Measurements from ENCODE around the gene KRTAP6-1.

- TF ChIP-seq CTCF (conservative IDR thresholded peaks at IDR 0.05; ENCODE audit: low read length): no peak
- TF ChIP-seq EZH2phosphoT487 (IDR thresholded peaks at IDR 0.05; ENCODE audit: borderline replicate concordance): no peak
Measured at GRCh38 chr21:30567617-30568016, 46.1 kb downstream of the KRTAP6-1 start.

Measured in Loucy (cell line).